ENCODE measurements around the gene NUAK1.

DNA sequence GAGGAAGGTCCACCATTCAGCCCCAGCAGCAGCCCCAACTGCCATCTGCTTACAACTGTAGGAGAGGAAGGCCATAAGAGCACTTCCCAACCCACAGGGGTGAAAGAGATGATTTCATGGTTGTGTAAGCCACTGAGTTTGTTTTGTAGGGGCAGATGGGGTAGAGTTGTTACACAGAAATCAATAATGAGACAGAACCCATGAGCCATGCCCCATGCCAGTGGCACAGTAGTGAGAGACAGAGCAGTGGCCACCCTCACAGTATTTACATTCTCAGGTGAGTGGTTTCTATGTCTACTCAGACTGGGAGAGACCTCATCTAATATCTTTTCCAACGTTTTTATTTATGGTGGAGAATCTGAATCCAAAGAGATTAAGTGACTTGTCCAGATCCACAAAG lies 68.6 kb downstream of the NUAK1 start:
- no peak for TF ChIP-seq SP1 (IDR thresholded peaks at IDR 0.05; ENCODE audit: low read depth)
- no peak for TF ChIP-seq ZFX (IDR thresholded peaks at IDR 0.05)
- TF ChIP-seq POLR2A (IDR thresholded peaks at IDR 0.05; ENCODE audit: borderline replicate concordance, extremely low read depth, insufficient read depth, insufficient read length): no peak
- no peak for TF ChIP-seq YY1 (IDR thresholded peaks at IDR 0.05; ENCODE audit: extremely low read depth, insufficient replicate concordance, low read depth, low read length)
- TF ChIP-seq, protein P1, sequence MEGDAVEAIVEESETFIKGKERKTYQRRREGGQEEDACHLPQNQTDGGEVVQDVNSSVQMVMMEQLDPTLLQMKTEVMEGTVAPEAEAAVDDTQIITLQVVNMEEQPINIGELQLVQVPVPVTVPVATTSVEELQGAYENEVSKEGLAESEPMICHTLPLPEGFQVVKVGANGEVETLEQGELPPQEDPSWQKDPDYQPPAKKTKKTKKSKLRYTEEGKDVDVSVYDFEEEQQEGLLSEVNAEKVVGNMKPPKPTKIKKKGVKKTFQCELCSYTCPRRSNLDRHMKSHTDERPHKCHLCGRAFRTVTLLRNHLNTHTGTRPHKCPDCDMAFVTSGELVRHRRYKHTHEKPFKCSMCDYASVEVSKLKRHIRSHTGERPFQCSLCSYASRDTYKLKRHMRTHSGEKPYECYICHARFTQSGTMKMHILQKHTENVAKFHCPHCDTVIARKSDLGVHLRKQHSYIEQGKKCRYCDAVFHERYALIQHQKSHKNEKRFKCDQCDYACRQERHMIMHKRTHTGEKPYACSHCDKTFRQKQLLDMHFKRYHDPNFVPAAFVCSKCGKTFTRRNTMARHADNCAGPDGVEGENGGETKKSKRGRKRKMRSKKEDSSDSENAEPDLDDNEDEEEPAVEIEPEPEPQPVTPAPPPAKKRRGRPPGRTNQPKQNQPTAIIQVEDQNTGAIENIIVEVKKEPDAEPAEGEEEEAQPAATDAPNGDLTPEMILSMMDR (IDR thresholded peaks at IDR 0.05 in 2 of 3, conservative IDR thresholded peaks at IDR 0.05 in 1 of 3; ENCODE audit: borderline replicate concordance in 1 of 3, insufficient read depth in 1 of 3, low read depth in 2 of 3, low read length in 2 of 3): no peak
- no peak for TF ChIP-seq EZH2phosphoT487 (IDR thresholded peaks at IDR 0.05; ENCODE audit: borderline replicate concordance)

Measured in HCT116 (cell line).